Measurements from ENCODE around the gene RBM44.
A peak's percentile ranks its signal among the peaks of the same experiment; 100 is the strongest.
"Not testable (repeated sequence)": the region's sequence is repeated elsewhere in the genome, so short reads cannot be mapped to it uniquely, and the experiment has no call there.

RBM44 gene

DNA sequence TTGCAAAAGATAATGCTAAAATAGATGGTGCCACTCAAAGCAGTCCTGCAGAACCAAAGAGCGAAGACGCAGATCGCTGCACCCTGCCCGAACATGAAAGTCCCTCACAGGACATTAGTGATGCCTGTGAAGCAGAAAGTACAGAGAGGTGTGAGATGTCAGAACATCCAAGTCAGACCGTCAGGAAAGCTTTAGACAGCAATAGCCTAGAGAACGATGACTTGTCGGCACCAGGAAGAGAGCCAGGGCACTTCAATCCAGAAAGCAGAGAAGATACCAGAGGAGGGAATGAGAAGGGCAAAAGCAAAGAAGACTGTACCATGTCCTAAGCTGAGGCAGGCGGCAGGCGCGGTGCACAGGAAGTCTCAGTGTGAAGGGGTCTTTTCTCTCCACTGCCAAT lies 34.8 kb upstream of the RBM44 start:
- CTCF ChIA-PET: no interaction called here
- POLR2A ChIA-PET (ENCODE audit: low non-redundant PET): no interaction called here
- TF ChIP-seq, protein P1, sequence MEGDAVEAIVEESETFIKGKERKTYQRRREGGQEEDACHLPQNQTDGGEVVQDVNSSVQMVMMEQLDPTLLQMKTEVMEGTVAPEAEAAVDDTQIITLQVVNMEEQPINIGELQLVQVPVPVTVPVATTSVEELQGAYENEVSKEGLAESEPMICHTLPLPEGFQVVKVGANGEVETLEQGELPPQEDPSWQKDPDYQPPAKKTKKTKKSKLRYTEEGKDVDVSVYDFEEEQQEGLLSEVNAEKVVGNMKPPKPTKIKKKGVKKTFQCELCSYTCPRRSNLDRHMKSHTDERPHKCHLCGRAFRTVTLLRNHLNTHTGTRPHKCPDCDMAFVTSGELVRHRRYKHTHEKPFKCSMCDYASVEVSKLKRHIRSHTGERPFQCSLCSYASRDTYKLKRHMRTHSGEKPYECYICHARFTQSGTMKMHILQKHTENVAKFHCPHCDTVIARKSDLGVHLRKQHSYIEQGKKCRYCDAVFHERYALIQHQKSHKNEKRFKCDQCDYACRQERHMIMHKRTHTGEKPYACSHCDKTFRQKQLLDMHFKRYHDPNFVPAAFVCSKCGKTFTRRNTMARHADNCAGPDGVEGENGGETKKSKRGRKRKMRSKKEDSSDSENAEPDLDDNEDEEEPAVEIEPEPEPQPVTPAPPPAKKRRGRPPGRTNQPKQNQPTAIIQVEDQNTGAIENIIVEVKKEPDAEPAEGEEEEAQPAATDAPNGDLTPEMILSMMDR (conservative IDR thresholded peaks at IDR 0.05; ENCODE audit: low read depth): no peak
- no peak for DNase-seq (ENCODE audit: low spot score)
- H3K27ac ChIP-seq: no peak overlapping the region

DNA sequence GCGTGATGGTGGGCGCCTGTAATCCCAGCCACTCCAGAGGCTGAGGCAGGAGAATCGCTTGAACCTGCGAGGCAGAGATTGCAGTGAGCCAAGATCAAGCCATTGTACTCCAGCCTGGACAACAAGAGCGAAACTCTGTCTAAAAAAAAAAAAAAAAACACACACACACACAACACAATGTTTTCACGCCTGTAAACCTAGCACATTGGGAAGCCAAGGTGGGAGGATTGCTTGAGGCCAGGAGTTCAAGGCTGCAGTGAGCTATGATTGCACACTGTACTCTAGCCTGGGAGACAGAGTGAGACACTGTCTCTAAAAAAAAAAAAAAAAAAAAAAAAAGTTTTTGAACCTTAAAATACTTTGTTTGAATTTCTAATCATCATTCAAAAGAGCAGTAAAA lies 33.5 kb upstream of the RBM44 start:
- POLR2A ChIA-PET (ENCODE audit: low non-redundant PET); H3K27ac ChIP-seq; DNase-seq (ENCODE audit: low spot score): not testable (repeated sequence)
- CTCF ChIA-PET: interaction anchor here (0.6 to 0.7 kb wide), 4 partner anchors 12 to 1698 kb away, joined by 3 to 4 read pairs (median 4); no protein-coding TSS in a partner anchor

DNA sequence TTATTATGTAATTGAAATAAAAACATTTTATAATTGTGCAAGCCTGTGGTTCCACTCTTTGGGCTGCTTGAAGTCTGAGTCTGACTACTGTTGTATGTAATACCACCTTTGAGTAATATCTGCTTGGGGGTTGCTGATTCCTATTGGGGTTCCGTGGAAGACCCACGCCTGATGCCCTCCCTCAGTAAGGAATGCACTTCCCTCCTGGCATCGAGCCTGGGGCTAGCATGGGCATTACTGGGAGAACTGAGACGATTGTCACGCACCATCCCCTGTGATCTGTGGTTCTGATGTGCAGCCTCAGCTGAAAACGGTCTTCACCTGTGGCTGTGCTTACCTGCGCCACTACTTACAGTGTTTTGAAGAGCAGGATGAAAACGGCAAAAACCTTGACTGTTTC lies 32.7 kb upstream of the RBM44 start:
- CTCF ChIA-PET: interaction anchor here (0.6 to 1.2 kb wide), 5 partner anchors 9 to 1699 kb away, joined by 3 to 5 read pairs (median 4); no protein-coding TSS in a partner anchor
- TF ChIP-seq, protein P1 (conservative IDR thresholded peaks at IDR 0.05; ENCODE audit: low read depth): no peak
- H3K27ac ChIP-seq: no peak overlapping the region

DNA sequence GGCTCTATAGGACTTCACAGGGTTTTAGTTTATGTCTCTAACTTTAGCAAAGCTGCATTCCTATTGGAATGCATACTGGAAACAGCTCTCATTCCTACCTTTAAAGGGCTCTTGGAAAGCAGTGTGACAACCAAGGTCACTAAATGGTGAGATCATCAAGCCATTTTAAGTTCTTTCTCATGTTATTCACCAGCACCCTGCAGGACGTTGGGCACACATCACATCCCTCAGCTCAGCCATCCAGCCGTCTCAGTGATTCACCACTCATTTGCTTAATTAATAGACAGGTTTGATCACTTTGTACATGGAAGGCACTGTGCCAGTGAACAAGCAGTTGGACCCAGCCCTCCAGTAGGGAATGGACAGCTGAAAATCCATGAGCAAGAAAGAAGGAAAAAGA lies 32.2 kb upstream of the RBM44 start:
- H3K27ac ChIP-seq: no peak overlapping the region
- TF ChIP-seq, protein P1 (conservative IDR thresholded peaks at IDR 0.05; ENCODE audit: low read depth): no peak
- POLR2A ChIA-PET (ENCODE audit: low non-redundant PET): no interaction called here
- no peak for DNase-seq (ENCODE audit: low spot score)
- CTCF ChIA-PET: interaction anchor here (0.5 to 1.2 kb wide), 4 partner anchors 8 to 1024 kb away, joined by 3 to 5 read pairs (median 4); no protein-coding TSS in a partner anchor

More for the DNA sequence above, 32.7 kb upstream of the RBM44 start:
- POLR2A ChIA-PET (ENCODE audit: low non-redundant PET): no interaction called here
- no peak for DNase-seq (ENCODE audit: low spot score)

DNA sequence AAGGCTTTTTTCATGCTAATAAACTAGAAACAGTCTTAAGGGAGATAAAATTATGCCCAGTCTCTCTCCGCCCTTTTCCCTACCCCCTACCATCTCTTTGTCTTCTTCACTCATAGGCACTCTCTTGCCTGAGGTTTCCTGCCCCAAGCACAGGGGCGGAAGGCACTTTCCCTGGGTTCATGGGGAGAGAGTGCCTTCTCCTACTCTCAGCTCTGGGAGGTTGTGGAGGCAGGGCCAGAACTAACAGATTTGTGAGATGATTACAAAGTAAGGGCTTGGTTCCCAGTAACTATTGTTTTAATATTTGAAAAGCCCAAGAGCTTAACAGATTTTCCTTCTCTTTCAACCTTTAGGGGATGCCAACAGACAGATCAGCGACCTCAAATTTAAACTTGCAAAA lies 26.1 kb upstream of the RBM44 start:
- ChIA-PET CTCF (no interaction called here), POLR2A (ENCODE audit: low non-redundant PET) (no interaction called here)
- DNase-seq (ENCODE audit: low spot score): no peak
- TF ChIP-seq, protein P1 (conservative IDR thresholded peaks at IDR 0.05; ENCODE audit: low read depth): no peak
- no peak overlapping the region for H3K27ac ChIP-seq

DNA sequence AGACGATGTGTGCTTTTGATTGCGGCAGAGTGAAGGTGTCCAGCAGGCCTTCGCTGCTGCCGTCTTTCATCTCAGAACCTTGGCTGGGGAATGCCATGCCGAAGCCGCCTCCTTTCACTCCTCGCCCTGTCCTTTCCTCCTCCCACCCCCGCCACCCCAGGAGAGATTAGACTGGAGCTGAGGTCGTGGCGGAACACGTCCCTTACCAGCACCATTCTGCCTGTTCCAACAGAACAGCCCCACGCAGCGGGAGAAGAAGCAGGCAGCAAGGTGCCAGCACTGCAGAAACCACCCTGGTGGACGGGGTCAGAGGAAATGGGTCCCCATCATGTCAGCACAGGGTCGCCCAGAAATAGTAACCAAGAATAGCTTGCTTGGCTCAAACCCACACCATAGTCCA lies 24.8 kb upstream of the RBM44 start:
- ChIA-PET POLR2A (ENCODE audit: low non-redundant PET) (no interaction called here), CTCF (interaction anchor here (0.6 kb wide), 1 partner anchor 17 kb away, joined by 4 read pairs; no protein-coding TSS in a partner anchor)
- TF ChIP-seq, protein P1 (conservative IDR thresholded peaks at IDR 0.05; ENCODE audit: low read depth): no peak
- no peak for DNase-seq (ENCODE audit: low spot score)
- no peak overlapping the region for H3K27ac ChIP-seq

DNA sequence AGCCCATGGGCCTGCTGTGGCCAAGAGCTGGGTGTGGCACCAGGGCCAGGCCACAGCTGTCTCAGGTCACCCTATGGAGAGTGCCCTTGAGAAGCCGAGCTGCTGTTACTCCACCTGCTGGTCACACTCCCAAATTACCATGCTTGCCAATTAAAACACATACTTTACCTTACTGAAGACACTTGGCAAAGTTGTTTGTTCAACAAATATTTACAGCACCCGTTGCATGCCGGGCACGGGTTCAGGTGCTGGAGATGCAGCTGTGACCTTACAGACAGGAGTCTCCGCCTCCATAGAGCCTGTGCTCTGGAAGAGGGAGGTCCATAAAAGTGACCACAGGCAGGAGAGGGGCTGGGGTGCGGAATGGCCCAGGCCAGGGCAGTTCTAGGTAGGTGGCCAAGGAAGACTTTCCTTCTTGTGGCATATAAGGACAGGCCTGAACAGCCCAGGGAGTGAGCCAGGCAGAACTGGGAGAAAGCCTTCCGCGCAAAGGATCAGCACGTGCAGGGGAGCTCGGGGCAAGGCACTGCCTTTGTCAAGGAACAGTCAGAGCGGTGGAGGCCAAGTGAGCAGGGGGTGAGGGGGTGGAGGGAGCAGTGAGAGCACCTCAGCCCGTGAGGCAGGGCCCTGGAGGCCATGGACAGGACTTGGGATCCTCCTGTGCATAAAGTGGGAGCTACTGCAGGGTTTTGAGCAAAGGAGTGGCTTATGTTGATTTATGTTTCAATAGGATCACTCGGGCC lies 23.6 kb upstream of the RBM44 start:
- DNase-seq (ENCODE audit: low spot score): peak; percentile 55
- POLR2A ChIA-PET (ENCODE audit: low non-redundant PET): no interaction called here
- H3K27ac ChIP-seq: no peak overlapping the region
- TF ChIP-seq, protein P1 (conservative IDR thresholded peaks at IDR 0.05; ENCODE audit: low read depth): peak; percentile 75
- CTCF ChIA-PET: interaction anchor here (0.6 to 1.5 kb wide), 7 partner anchors 9 to 1260 kb away, joined by 3 to 5 read pairs (median 3); no protein-coding TSS in a partner anchor

Measured in RWPE1 (cell line).